ENCODE results near the gene SCAND1. TPM values are rescaled to one million over a fixed set of nuclear protein-coding genes. Genes with fewer than 3 reads are reported as not detected.

SCAND1 gene
- total RNA-seq, 1 donor from 2014 or later: 24.5 TPM

DNA sequence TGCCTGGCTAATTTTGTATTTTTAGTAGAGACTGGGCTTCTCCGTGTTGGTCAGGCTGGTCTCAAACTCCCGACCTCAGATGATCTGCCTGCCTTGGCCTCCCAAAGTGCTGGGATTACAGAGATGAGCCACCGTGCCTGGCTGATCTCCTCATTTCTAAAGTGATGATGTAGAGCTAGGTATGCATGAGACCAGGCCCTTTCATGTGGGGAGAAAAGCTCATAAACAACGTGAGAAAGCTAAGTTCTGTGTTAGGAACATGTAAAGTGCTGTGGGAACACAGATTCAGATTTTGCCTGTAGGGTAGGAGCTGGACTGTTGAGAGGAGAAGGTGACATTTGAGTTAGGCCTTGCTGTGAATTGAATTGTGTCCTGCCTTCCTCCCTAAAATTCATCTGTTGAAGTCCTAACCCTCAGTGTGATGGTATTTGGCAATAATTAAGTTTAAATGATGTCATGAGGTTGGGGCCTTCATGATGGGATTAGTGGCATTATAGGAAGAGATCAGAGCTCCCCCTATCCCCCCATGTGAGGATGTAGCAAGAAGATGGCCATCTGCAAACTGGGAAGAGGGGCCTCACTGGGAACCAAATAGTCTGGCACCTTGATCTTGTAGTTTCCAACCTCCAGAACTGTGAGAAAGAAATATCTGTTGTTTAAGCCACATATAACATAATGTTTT lies 49.2 kb downstream of the SCAND1 start:
- no peak for DNase-seq

DNA sequence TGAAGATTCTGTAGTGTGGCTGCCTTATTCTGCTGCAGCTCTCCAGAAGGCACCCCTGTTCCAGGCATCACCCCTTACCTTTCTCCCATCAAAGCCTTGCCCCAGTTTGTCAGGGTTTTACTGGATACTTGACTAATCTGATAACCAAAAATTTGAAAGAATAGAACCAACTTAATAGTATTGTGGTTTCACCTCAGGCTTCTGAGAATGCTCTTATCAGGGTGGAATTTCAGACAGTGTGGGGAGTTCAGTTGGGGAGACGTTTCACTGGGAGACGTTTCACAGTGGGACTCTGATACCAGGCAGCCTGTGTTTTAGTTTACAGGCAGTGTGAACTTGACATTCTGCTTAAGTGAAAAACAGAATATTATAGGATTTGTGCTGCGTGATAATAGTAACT lies 50.5 kb downstream of the SCAND1 start:
- no peak for DNase-seq

Small RNAs within 50 kb of the gene (small RNA-seq; reads per million reads assigned to genes)
- gene RNU6-937P (ENCODE audit: low replicate concordance): not detected

Other genes starting within 250 kb of the SCAND1 start
- 426 TPM for gene RBM39, start 212.2 kb downstream of the SCAND1 start, total RNA-seq
- gene PHF20, start 182.5 kb downstream of the SCAND1 start, total RNA-seq: 46.2 TPM
- 1.9 TPM for gene CNBD2, start 14.1 kb upstream of the SCAND1 start, total RNA-seq
- gene EPB41L1, start 200.2 kb upstream of the SCAND1 start, total RNA-seq: 48.2 TPM

Measured in tongue (tissue), 3 donors.